GM23338 (cell line): ENCODE results near the gene EMC1.

Experiments used
- CREB1 ChIP-seq: fragments of 250-450 bp; sonication (Bioruptor Pico); IDR thresholded peaks from 2 replicates; pipeline ENCODE4 v1.5.0; 2020; ENCODE audit warnings: low read depth, mild to moderate bottlenecking, moderate library complexity
- CTCF ChIP-seq, 2 experiments: fragments of 200-600 bp in 1 of 2; sonication (generic) in 1 of 2; conservative IDR thresholded peaks; 2 replicates each; pipeline versions ENCODE4 v1.5.1 to v1.6.1; 2016 to 2017; ENCODE audit warnings: antibody characterized with exemption in 2 of 2, low read depth in 2 of 2, mild to moderate bottlenecking in 2 of 2, moderate library complexity in 1 of 2
- ETS1 ChIP-seq: IDR thresholded peaks from 2 replicates; pipeline ENCODE4 v1.6.1; 2016; ENCODE audit warnings: antibody characterized with exemption
- EZH2 ChIP-seq: fragments of 200-600 bp; sonication (generic); IDR thresholded peaks from one replicate; pipeline ENCODE4 v1.8.0; 2017; ENCODE audit warnings: antibody characterized with exemption, mild to moderate bottlenecking, low read depth; ENCODE audit not compliant: unreplicated experiment
- EZH2phosphoT487 ChIP-seq: fragments of 200-600 bp; sonication (generic); IDR thresholded peaks from one replicate; pipeline ENCODE4 v1.8.1; 2018; ENCODE audit warnings: antibody characterized with exemption; ENCODE audit not compliant: unreplicated experiment
- POLR2AphosphoS5 ChIP-seq: IDR thresholded peaks from 2 replicates; pipeline ENCODE4 v1.6.1; 2016; ENCODE audit warnings: antibody characterized with exemption, low read depth
- REST ChIP-seq: IDR thresholded peaks from one replicate; pipeline ENCODE4 v1.6.1; 2018; ENCODE audit warnings: antibody characterized with exemption; ENCODE audit not compliant: unreplicated experiment
- ZNF462 ChIP-seq: fragments of 250-450 bp; sonication (Bioruptor Pico); IDR thresholded peaks from 2 replicates; pipeline ENCODE4 v1.5.0; 2020; ENCODE audit warnings: mild to moderate bottlenecking, moderate library complexity

GRCh38 chr1:19274636-19275035, 23.3 kb upstream of the EMC1 start:
- TF ChIP-seq POLR2AphosphoS5 (no peak), CTCF (conservative IDR thresholded peaks at IDR 0.05; ENCODE audit: low read depth in 2 of 2) (no peak), EZH2 (no peak), EZH2phosphoT487 (no peak), ZNF462 (no peak), REST (no peak), ETS1 (no peak), CREB1 (CRISPR knock-in tag) (no peak)
